ENCODE results near the gene PKP1.

- TF ChIP-seq CTCF (IDR thresholded peaks at IDR 0.05; ENCODE audit: low read length) (no peak), EZH2 (optimal IDR thresholded peaks at IDR 0.05; ENCODE audit: low read depth, low read length) (no peak), EZH2phosphoT487 (IDR thresholded peaks at IDR 0.05; ENCODE audit: low read length) (no peak)
These were observed 12.6 kb downstream of the PKP1 start for GRCh38 chr1:201295861-201296260.

Data from MM.1S (cell line).